Mesenchymal stem cell (in vitro differentiated cells and primary cell): Measurements from ENCODE around the gene DSCAML1.

Experiments
- DNase-seq: peaks from one replicate; pipeline ENCODE4 v3.0.0-alpha.2; 2013
- H2AFZ ChIP-seq: one replicate; pipeline ENCODE4 v1.6.1; 2013; ENCODE audit warnings: low read depth, mild to moderate bottlenecking, control low read depth, inconsistent platforms, low read length, moderate library complexity
- H2AK5ac ChIP-seq: 2 replicates; pipeline ENCODE4 v1.6.1; 2013; ENCODE audit warnings: low read length, moderate library complexity, mild to moderate bottlenecking, inconsistent platforms; ENCODE audit not compliant: severe bottlenecking
- H2BK120ac ChIP-seq: one replicate; pipeline ENCODE4 v1.6.1; 2013; ENCODE audit warnings: low read depth, mild to moderate bottlenecking, inconsistent platforms, low read length, moderate library complexity
- H2BK12ac ChIP-seq, 2 experiments: one replicate each; pipeline ENCODE4 v1.6.1; 2013; ENCODE audit warnings: inconsistent platforms in 2 of 2, low read length in 2 of 2, mild to moderate bottlenecking in 2 of 2, moderate library complexity in 2 of 2, control low read depth in 1 of 2
- H2BK15ac ChIP-seq: one replicate; pipeline ENCODE4 v1.6.1; 2013; ENCODE audit warnings: mild to moderate bottlenecking, low read depth, inconsistent platforms; ENCODE audit not compliant: poor library complexity, severe bottlenecking
- H2BK5ac ChIP-seq: 2 replicates; pipeline ENCODE4 v1.6.1; 2013; ENCODE audit warnings: low read depth, mild to moderate bottlenecking, low read length, control low read depth, inconsistent platforms; ENCODE audit not compliant: poor library complexity, severe bottlenecking
- H3K14ac ChIP-seq, 2 experiments: one replicate each; pipeline ENCODE4 v1.6.1; 2013; ENCODE audit warnings: inconsistent platforms in 2 of 2, low read length in 2 of 2, control low read depth in 1 of 2, mild to moderate bottlenecking in 1 of 2, moderate library complexity in 1 of 2
- H3K18ac ChIP-seq, 2 experiments: one replicate each; pipeline ENCODE4 v1.6.1; 2013; ENCODE audit warnings: inconsistent platforms in 2 of 2, low read length in 2 of 2, control low read depth in 1 of 2, low read depth in 1 of 2, mild to moderate bottlenecking in 1 of 2
- H3K23ac ChIP-seq, 2 experiments: one replicate each; pipeline ENCODE4 v1.6.1; 2013; ENCODE audit warnings: inconsistent platforms in 2 of 2, low read length in 2 of 2, mild to moderate bottlenecking in 2 of 2, moderate library complexity in 2 of 2, control low read depth in 1 of 2
- H3K27ac ChIP-seq: 2 replicates; pipeline ENCODE4 v1.5.1; 2013; ENCODE audit warnings: mild to moderate bottlenecking, moderate library complexity, low read length, control low read depth, inconsistent platforms; ENCODE audit not compliant: poor library complexity, severe bottlenecking
- H3K27me3 ChIP-seq, 2 experiments: 2 replicates each; pipeline versions ENCODE4 v1.6.1 to v1.7.0; 2013; ENCODE audit warnings: low read length in 2 of 2, mild to moderate bottlenecking in 2 of 2, moderate library complexity in 2 of 2, control low read depth in 1 of 2, inconsistent platforms in 1 of 2; ENCODE audit not compliant: control insufficient read depth in 1 of 2, insufficient read depth in 1 of 2
- H3K36me3 ChIP-seq, 2 experiments: 2 replicates each; pipeline versions ENCODE4 v1.6.1 to v1.7.0; 2013; ENCODE audit warnings: low read length in 2 of 2, control low read depth in 1 of 2, inconsistent platforms in 1 of 2, low read depth in 1 of 2, mild to moderate bottlenecking in 1 of 2; ENCODE audit not compliant: insufficient read depth in 2 of 2, control insufficient read depth in 1 of 2
- H3K4ac ChIP-seq, 2 experiments: one replicate each; pipeline ENCODE4 v1.6.1; 2013; ENCODE audit warnings: inconsistent platforms in 2 of 2, low read length in 2 of 2, mild to moderate bottlenecking in 2 of 2, moderate library complexity in 2 of 2, control low read depth in 1 of 2, low read depth in 1 of 2
- H3K4me1 ChIP-seq: 2 replicates; pipeline ENCODE4 v1.6.1; 2013; ENCODE audit warnings: low read depth, low read length, control low read depth; ENCODE audit not compliant: control insufficient read depth, insufficient read depth
- H3K4me2 ChIP-seq: 2 replicates; pipeline ENCODE4 v1.6.1; 2013; ENCODE audit warnings: low read length, mild to moderate bottlenecking, inconsistent platforms; ENCODE audit not compliant: poor library complexity, severe bottlenecking
- H3K4me3 ChIP-seq, 2 experiments: 2 replicates each; pipeline versions ENCODE4 v1.5.1 to v1.7.0; 2013; ENCODE audit warnings: low read length in 2 of 2, mild to moderate bottlenecking in 2 of 2, control low read depth in 1 of 2, low read depth in 1 of 2; ENCODE audit not compliant: insufficient read depth in 1 of 2
- H3K79me1 ChIP-seq: replicated peaks from 2 replicates; pipeline ENCODE4 v1.6.1; 2013; ENCODE audit warnings: mild to moderate bottlenecking, control low read depth, low read length, inconsistent platforms; ENCODE audit not compliant: poor library complexity, severe bottlenecking
- H3K9ac ChIP-seq: 2 replicates; pipeline ENCODE4 v1.7.0; 2013; ENCODE audit warnings: mild to moderate bottlenecking, low read length, moderate library complexity
- H3K9me3 ChIP-seq: 2 replicates; pipeline ENCODE4 v1.7.0; 2013; ENCODE audit warnings: mild to moderate bottlenecking, low read length; ENCODE audit not compliant: control insufficient read depth
- H4K8ac ChIP-seq: one replicate; pipeline ENCODE4 v1.6.1; 2013; ENCODE audit warnings: inconsistent platforms, mild to moderate bottlenecking, low read length, moderate library complexity
- H4K91ac ChIP-seq: one replicate; pipeline ENCODE4 v1.6.1; 2013; ENCODE audit warnings: mild to moderate bottlenecking, low read length, inconsistent platforms
- WGBS: methylation state at CpG from one replicate; pipeline ENCODE4 v1.1.7; 2013; ENCODE audit warnings: mixed read lengths; 5-methylcytosine and 5-hydroxymethylcytosine counted together

The DSCAML1 gene

DNA sequence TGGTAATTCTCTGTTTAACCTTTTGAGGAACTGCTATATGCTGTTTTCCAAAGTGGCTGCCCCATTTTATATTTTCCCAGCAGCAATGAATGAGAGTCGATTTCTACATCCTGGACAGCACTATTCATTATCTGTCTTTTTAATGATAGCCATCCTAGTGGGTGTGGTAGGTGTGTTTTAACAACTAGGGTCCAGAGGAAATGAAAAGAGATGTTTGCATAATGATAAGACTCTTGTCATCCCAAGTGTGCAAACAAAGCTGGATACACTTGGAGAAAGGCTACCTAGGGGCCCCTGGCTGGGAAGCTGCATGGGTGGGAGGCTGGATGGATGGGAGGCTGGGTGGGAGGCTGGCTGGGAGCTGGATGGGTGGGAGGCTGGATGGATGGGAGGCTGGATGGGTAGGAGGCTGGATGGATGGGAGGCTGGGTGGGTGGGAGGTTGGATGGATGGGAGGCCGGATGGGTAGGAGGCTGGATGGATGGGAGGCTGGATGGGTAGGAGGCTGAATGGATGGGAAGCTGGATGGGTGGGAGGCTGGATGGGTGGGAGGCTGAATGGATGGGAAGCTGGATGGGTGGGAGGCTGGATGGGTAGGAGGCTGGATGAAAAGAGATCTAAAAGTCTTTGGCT, 158.0 kb downstream of the DSCAML1 start:
- no peaks in the 10 kb centered on the region for H3K9me3 ChIP-seq
- H2BK15ac ChIP-seq = no peak overlapping the region
- WGBS = 86% methylated on average over 1 of the region's 2 CpGs
- H3K9ac ChIP-seq = no peak overlapping the region
- no peak overlapping the region for H2AK5ac ChIP-seq
- peaks cover 47 to 81% of the 10 kb centered on the region in 2 experiments for H3K27me3 ChIP-seq
- no peak overlapping the region for H2AFZ ChIP-seq
- no peak overlapping the region for H3K14ac ChIP-seq
- no peak overlapping the region for H3K23ac ChIP-seq
- no peak for DNase-seq
- H3K36me3 ChIP-seq = no peaks in the 10 kb centered on the region
- H3K79me1 ChIP-seq = no peaks in the 10 kb centered on the region
- H3K4me3 ChIP-seq = no peak overlapping the region
- no peak overlapping the region for H2BK5ac ChIP-seq
- no peak overlapping the region for H4K91ac ChIP-seq
- H3K4ac ChIP-seq = no peak overlapping the region
- H2BK120ac ChIP-seq = no peak overlapping the region
- no peak overlapping the region for H3K18ac ChIP-seq
- no peak overlapping the region for H3K27ac ChIP-seq
- H3K4me1 ChIP-seq = peaks cover 7% of the 10 kb centered on the region
- no peak overlapping the region for H4K8ac ChIP-seq
- H2BK12ac ChIP-seq = no peak overlapping the region
- H3K4me2 ChIP-seq = no peak overlapping the region

GRCh38 chr11:117634756-117635603, 162.0 kb downstream of the DSCAML1 start:
- H3K27me3 ChIP-seq = peaks cover 25 to 59% of the 10 kb centered on the region in 2 experiments
- H2BK12ac ChIP-seq = no peak overlapping the region
- no peak overlapping the region for H4K91ac ChIP-seq
- no peak overlapping the region for H3K4ac ChIP-seq
- H3K18ac ChIP-seq = no peak overlapping the region
- H3K9me3 ChIP-seq = no peaks in the 10 kb centered on the region
- no peak overlapping the region for H3K14ac ChIP-seq
- H3K27ac ChIP-seq = no peak overlapping the region
- H4K8ac ChIP-seq = no peak overlapping the region
- H3K36me3 ChIP-seq = no peaks in the 10 kb centered on the region
- H2AK5ac ChIP-seq = no peak overlapping the region
- H2AFZ ChIP-seq = no peak overlapping the region
- no peak overlapping the region for H2BK120ac ChIP-seq
- 66% methylated on average over 21 of the region's 21 CpGs for WGBS
- H3K79me1 ChIP-seq = no peaks in the 10 kb centered on the region
- H2BK15ac ChIP-seq = no peak overlapping the region
- H2BK5ac ChIP-seq = no peak overlapping the region
- H3K23ac ChIP-seq = no peak overlapping the region
- no peak overlapping the region for H3K4me2 ChIP-seq
- no peak overlapping the region for H3K9ac ChIP-seq
- no peak overlapping the region for H3K4me3 ChIP-seq
- DNase-seq = no peak
- H3K4me1 ChIP-seq = peaks cover 6% of the 10 kb centered on the region

GRCh38 chr11:117633976-117634755, 162.8 kb downstream of the DSCAML1 start:
- H2AFZ ChIP-seq = no peak overlapping the region
- H2BK12ac ChIP-seq = no peak overlapping the region
- DNase-seq = no peak
- H3K36me3 ChIP-seq = no peaks in the 10 kb centered on the region
- H4K8ac ChIP-seq = no peak overlapping the region
- no peak overlapping the region for H3K4me2 ChIP-seq
- H3K4me3 ChIP-seq = no peak overlapping the region
- no peak overlapping the region for H2BK5ac ChIP-seq
- H2AK5ac ChIP-seq = no peak overlapping the region
- no peak overlapping the region for H3K4ac ChIP-seq
- no peak overlapping the region for H3K27ac ChIP-seq
- peaks cover 6% of the 10 kb centered on the region for H3K4me1 ChIP-seq
- H2BK120ac ChIP-seq = no peak overlapping the region
- no peak overlapping the region for H3K23ac ChIP-seq
- no peaks in the 10 kb centered on the region for H3K79me1 ChIP-seq
- no peak overlapping the region for H4K91ac ChIP-seq
- no peak overlapping the region for H3K14ac ChIP-seq
- H3K9me3 ChIP-seq = no peaks in the 10 kb centered on the region
- no peak overlapping the region for H3K9ac ChIP-seq
- no peak overlapping the region for H2BK15ac ChIP-seq
- 83% methylated on average over 12 of the region's 12 CpGs for WGBS
- H3K27me3 ChIP-seq = peaks cover 27 to 61% of the 10 kb centered on the region in 2 experiments
- no peak overlapping the region for H3K18ac ChIP-seq
